ENCODE data around the gene STOML1.

STOML1 gene

DNA sequence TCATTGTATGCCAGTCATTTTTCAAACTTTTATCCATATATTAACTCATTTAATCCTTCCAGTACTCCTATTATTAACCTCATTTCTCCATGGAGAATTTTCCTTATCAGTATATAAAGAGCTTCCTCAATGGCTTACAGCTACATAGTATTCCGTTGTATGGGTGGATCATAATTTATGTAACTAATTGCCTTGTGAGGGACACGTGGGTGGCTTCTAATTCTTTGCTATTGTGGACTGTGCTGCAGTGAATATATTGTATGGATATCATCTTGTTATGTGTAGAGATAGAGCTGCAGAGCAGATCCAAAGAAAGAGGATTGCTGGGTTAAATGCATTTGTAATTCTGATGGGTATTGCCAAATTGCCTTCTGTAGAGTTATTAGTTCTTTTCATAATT lies 27.6 kb upstream of the STOML1 start:
- DNase-seq (ENCODE audit: extremely low read depth in 1 of 2, low read depth in 1 of 2): no peak

DNA sequence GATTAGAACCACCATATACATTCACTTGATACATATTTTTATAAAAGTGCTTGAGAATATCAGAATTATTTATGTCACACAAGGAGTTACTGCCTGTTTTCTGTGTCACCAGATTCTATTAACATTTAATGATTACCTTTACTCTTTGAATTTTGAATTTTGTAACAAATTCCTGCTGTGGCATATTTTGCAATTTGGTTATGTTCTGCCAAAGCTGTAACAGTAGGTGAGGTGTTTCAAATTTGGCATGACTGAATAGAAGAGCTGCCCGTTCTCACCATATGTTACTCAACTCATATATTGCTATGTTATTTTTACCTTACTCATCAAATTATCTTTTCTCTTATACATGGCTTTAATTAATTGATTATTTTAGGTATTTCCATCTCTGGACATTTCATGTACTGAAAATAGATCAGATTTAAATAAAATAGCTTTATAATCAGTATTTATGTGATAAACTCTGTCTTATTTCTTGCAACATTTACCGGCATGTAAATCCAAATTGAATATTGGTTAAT lies 21.3 kb upstream of the STOML1 start:
- no peak for DNase-seq (ENCODE audit: extremely low read depth in 1 of 2, low read depth in 1 of 2)

DNA sequence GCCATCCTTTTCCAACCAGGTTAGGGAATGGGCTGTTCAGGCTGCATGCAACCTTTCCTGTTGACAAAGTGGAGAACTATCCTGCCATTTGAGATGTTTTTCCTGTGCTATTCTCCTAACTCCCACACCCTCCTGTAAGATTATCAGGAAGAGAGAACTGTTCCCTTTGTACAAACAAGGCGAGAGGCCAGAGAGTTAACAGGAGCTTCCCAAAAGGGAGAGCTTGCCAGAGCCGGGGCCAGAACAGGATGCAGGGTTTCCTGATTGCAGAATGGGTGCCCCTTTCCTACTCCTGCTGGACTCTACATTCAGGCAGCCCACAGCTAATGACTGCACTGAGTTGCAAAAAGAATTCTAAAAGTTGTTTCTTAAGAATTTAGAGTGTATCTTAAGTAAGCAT lies 19.5 kb upstream of the STOML1 start:
- DNase-seq (ENCODE audit: extremely low read depth in 1 of 2, low read depth in 1 of 2): no peak

DNA sequence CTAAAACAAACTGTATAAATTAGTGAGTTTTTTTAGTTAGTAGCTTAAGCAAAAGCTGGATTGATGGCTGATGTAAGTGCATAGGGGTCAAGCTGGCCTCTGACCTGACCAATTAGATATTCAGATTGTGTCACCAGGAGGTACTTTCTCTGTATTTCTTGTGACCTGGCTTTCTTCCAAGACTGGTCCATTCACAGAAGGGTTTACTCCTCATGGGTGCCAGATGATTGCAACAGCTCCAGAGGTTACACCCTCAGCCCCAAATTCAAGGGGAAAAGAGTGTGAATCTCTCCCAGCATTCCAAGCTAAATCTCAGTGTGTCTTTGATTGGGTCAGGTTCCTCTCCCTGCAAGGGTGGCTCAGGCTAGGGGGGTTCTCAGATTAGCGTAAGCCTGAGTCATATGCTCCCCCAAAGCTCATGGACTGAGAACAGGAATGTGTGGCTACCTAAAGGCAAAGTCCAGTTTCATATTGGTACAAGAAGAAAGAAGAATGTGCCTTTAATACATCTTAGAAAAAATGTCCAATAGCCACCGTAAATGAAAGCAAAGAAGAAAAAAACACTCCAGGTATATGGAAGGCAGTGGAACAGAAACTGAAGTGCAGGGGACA lies 18.9 kb upstream of the STOML1 start:
- DNase-seq (ENCODE audit: extremely low read depth in 1 of 2, low read depth in 1 of 2): no peak

DNA sequence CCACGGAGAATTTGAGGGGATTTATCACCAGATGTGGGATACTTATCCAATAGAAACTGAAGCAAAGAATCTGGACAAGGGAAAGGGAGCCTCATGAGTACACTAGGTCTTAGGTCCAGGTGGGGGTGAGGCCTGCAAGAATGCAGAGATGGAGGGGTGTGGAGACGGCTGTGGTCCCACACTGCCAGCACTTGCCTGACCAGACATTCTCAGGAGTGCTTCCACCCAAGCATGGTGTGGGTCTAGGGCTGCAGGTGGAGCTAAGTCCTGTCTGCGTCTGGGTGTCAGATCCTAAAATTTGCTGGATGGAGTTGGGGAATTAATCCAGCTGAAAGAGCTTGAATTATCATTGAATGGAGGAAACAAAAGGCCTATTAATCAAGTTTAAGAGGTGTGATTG lies 16.8 kb upstream of the STOML1 start:
- no peak for DNase-seq (ENCODE audit: extremely low read depth in 1 of 2, low read depth in 1 of 2)

DNA sequence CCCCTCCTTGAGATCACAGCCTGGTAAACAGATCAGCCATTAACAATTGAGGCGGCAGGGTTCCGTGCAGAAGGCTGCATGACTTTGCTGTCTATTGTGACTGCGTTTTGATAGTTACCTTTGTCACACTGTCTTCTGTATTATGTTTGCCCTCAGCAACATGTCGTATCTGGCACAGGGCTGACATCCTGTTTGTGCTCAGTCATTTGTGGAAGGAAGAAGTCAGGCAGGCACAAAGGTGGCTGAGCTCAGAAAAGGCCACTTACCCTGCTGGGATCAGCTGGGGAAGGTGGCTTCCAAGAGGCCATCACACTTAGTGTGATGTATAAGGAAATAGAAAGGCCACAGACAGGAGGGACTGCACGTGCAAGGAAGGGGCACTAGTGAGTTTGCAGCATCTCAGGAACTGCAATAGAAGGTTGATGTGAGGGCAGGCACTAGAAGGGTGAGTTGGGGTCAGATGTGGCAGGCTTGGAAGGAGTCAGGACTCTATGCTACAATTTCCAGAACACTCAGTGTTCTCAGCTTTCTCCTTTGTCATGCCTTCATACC lies 15.8 kb upstream of the STOML1 start:
- DNase-seq (ENCODE audit: extremely low read depth in 1 of 2, low read depth in 1 of 2): no peak

DNA sequence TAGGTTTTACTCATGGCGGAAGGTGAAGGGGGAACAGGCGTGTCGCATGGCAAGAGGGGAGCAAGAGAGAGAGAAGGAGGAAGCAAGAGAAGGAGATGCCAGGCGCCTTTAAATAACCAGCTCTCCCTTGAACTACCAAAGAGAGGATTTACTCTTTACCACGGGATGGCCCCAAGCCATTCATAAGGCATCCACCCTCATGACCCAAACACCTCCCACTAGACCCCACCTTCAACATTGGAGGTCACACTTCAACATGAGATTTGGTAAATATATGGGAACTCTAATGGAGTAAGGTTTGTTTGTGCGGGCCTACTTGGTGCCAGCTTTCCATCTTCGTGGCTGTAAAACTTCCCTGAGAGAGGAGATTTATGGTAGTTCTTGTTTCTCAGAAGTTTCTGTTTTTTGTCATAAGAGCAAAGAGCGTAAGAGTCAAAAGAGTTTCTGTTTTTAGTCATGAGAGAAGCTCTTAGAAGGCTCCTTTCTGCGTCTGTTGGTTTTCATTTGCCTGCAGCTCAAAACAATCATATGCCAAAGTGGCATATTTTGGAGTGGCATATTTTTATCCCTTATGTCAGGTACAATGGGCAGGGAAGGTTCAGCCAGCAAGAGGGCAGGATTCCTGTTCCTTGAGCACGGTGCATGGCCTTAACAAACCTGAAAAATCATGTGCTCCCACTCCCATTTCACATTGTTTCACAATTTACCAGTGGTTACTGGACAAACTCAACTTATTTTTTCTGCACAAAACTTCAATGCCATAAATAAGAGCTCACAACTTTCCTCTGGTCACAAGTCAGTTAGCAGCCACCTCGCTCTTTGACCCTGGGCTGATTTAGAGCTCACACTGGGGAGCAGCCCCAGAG lies 14.9 kb upstream of the STOML1 start:
- DNase-seq (ENCODE audit: extremely low read depth in 1 of 2, low read depth in 1 of 2): no peak

DNA sequence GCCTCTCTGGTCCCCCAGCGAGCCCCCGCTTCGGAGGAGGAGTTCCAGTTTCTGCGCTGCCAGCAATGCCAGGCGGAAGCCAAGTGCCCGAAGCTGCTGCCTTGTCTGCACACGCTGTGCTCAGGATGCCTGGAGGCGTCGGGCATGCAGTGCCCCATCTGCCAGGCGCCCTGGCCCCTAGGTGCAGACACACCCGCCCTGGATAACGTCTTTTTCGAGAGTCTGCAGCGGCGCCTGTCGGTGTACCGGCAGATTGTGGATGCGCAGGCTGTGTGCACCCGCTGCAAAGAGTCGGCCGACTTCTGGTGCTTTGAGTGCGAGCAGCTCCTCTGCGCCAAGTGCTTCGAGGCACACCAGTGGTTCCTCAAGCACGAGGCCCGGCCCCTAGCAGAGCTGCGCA lies 5.9 kb upstream of the STOML1 start:
- DNase-seq (ENCODE audit: extremely low read depth in 1 of 2, low read depth in 1 of 2): no peak

DNA sequence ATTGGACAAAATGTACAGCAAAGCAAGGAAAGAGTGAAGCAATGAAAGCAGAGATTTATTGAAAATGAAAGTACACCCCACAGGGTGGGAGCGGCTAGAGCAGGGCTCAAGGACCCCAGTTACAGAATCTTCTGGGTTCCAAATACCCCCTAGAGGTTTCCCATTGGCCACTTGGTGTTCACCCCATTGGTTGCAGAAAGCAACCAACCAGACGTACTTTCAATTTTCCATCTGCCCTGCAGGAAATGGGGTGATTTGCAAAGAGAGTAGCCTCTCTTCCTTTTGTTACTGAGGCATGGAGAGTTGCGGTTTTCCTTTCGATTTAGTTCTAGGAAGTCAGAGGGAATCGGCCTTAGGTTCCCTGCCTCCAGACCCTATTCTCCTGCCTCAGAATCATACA lies 4.8 kb upstream of the STOML1 start:
- DNase-seq (ENCODE audit: extremely low read depth in 1 of 2, low read depth in 1 of 2): no peak

DNA sequence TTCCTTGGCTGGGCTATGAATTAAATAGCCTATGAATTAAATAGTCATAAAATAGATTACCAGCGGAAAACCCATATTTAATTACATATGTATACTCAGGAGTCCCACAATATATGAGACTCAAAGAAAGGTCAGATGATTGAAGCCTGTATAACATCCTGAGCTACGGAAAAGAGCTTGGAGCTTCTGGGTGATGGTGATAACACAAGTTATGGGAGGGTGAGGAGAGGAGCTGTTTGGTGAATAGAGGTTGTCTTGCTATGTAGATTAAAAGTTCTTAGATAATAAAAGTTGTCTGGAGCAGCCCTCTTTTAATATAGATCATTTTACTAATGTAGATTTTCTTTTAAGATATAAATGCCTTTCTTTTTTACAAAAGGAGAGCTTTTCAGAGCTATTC lies 4.2 kb upstream of the STOML1 start:
- no peak for DNase-seq (ENCODE audit: extremely low read depth in 1 of 2, low read depth in 1 of 2)

DNA sequence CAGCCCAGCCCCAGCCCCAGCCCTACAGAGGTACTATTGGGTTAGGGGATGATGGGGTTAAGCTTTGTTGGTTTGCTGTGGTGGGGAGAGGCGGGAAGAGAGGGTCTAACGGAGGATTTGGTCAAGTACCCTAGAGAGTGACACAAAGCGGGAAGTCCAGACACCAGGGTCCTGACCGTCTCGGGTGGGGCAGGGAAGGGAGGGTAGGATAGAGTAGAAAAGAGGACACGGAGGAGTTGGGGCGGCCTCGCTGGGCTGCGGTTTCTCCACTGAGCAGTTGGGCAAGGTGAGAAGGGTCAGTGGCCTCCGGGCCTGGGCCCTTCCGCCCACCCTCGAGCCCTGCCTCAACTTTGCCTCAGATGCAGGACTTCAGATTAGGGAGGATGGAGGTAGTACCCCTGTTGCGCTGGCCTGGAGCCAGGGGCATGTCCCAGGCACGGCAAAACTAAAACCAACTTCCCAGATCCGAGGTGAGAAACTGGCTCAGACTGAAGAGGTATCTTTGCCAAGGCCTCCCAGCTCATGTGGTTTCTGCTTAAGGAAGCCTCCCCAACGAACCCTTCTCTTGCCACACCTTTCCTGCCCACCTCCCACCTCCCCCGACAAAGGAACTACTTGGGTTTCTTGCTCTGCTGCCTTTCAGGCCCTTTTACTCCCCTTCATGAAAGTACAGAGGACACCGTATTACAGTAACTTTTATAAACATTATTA lies 3.0 kb upstream of the STOML1 start:
- no peak for DNase-seq (ENCODE audit: extremely low read depth in 1 of 2, low read depth in 1 of 2)

DNA sequence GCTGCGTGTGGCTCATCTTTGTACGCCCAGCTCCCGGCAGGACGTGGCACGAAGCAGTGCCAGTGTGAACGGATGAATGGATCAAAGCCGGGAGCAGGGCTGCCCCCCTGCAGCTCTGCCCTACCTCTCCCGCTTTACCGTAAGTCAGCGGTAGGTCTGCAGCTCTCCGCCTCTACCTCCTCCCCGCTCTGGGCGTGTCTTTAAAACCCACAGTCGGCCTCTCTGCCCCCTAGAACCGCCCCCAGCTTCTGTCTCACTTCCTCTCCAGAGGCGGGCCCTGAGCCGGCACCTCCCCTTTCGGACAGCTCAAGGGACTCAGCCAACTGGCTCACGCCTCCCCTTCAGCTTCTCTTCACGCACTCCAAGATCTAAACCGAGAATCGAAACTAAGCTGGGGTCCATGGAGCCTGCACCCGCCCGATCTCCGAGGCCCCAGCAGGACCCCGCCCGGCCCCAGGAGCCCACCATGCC lies 2.4 kb upstream of the STOML1 start, which contains the start of gene PML:
Gene PML (plus strand): TSS at position 304 of the 471 bp plus-strand sequence. CDS start 97 bp downstream, at position 401.
- DNase-seq (ENCODE audit: extremely low read depth in 1 of 2, low read depth in 1 of 2): peak; percentile 80 to 82

DNA sequence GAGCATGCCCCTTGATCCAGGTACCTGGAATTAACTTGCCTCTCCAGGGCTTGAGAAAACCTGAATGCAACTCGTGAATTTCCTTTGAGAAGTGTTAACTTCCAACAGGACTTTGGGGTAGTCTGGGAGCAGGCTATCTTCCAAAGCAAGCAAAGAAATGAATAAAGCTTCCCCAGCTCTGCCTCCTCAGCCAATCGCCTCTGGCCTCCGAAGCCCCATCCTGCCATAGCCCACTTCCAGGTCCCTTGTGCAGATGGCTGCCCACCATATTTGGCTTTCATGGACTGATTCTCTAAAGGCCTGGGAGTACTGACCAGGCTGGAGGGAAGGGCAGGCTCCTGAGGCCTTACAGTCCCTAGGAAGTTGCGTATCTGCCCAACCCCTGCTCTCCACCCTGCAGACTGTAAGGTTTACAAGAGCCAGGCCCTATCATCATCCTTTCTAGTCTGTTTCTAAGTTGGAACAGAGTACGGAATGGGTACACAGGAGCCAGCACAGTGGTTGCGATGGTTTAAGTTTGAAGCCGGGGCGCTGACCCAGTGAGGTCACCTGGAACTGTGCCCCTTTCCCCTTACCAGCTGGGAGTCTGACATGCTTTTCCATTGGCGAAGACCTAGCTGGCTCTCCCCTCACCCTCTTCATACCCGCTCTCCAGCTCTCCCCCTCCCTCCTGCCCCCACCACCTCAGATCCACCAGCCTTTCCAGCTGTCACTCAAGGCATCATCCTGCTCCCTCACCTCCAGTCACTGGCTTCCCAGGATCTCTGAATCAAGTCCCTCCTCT lies 1.3 kb upstream of the STOML1 start:
- no peak for DNase-seq (ENCODE audit: extremely low read depth in 1 of 2, low read depth in 1 of 2)

DNA sequence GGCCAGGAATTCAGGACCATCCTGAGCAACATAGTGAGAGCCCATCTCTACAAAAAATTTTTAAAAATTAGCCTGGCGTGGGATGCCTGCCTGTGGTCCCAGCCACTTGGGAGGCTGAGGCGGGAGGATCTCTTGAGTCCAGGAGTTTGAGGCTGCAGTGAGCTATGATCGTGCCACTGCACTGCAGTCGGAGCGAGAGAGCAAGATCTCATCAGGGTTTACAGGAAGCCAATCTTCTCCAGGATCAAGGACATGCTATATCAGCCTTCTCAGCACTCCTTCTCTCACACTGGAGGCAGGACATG lies 451 bp upstream of the STOML1 start:
- no peak for DNase-seq (ENCODE audit: extremely low read depth in 1 of 2, low read depth in 1 of 2)

DNA sequence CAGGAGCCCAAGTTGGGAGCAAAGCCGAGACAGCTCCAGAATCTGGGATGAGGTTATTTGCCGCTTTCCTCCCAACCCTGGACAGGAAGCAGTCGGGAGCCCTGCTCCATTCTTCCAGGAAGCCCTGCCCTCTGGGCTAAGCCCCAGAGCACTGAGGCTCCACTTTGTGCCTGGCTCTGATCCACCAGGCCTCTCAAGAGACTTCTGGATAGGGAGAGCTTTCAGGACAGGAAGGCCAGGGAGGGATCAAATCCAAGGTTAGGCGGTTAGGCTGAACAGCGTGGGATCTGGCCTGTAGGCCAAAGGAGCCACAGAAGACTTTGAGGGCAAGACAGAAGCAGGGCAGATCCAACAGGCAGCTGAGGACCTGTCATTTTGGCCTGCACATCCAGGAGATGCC lies 835 bp downstream of the STOML1 start:
- DNase-seq (ENCODE audit: extremely low read depth in 1 of 2, low read depth in 1 of 2): no peak

DNA sequence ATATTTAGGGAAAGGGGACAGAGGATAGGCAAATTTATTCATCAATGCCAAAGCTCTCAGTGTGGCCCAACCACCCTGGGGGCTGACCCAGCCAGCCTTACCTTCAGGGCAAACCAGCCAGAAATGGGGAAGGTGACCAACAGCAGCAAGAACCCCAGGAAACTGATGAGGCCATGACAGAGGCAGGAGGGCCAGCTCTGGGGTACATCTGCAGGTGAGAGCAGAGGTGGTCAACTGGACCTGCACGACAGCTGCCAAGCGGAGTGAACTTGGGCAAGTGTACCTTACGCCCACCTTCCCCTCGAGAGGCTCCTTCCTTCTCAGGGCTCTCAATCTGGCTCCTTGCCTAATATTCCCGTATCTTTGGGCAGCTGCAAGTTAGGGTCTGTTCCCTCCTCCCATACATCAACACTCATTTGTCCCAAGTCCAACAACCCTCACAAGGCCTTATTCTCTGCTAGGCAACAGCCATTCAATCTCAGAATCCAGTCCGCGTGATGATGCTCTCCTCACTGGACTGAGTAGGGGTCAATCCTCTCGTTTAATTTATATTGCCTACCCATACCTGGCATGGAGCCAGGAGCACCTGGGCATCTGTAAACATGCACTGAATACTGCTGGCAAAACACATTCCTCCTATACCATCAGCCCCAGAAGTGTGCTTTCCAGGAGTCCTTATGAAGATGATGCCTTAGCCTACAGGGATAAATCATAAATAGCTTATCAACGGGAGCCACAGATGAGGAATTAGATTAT lies 1.7 kb downstream of the STOML1 start:
- no peak for DNase-seq (ENCODE audit: extremely low read depth in 1 of 2, low read depth in 1 of 2)

DNA sequence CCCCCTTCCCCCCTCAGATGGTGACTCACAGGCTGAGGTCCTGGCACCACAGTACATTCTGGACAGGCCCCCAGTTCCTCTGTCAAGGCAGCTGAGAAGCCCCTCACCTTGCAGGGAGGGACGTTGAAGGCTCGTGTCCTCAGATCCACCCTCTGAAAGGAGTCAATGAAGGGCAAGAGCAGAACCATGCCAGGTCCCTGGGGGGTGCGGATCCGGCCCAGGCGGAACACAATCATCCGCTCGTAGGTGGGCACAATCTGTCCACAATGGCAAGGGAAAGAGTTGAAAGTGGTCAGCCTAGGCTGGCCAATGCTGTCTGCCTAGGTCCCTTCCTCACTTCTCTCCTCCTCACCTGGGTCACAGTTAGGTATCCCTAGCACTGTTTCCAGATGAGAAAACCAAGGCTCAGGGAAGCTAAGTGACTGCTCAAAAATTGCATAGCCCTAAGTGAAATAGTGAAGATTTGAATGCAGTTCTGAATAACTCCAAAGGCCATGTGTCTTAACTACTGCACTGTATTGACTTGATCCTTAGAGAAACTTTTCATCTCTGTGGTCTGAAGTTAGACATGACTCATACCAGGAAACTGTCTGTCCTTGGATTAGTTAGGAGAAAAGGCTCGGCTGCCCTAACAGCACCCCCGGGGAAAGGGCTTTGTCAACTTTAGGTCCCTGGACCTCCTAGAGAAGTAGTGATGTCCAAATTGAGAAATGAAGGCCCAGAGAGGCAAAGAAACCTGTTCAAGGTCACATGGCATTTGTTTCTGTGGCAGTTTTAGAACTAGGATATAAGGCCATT lies 2.9 kb downstream of the STOML1 start:
- DNase-seq (ENCODE audit: extremely low read depth in 1 of 2, low read depth in 1 of 2): no peak

DNA sequence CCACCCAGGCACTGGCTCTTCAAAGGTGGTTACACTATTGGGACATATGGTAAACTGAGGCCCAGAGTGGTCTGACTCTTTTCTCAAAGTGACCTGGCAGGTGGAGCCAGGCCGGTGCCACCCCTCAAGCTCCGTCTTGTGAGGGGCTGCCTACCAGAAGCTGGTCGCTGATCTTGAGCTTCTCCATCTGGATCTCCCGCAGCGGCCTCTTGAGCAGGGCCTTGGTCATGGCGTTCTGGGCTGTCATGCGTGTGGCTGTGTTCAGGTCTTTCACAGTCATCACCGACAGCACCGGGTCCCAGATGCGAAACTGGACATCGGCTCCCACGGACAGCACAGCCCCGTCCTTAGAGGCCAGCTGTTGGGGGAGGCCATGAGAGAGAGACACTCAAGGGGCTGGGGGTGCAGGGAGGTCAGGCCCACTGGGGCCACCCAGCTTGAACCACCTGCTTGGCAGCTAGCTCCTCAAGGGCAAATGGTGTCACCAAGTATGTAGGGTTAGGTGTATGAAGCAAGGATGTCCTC lies 3.6 kb downstream of the STOML1 start:
- no peak for DNase-seq (ENCODE audit: extremely low read depth in 1 of 2, low read depth in 1 of 2)

All from activated CD8-positive, alpha-beta memory T cell treated with anti-CD3 and anti-CD28 coated beads for 1 hour (primary cell).